Measurements from ENCODE around the gene CA9. TPM values are rescaled to one million over a fixed set of nuclear protein-coding genes. Genes with fewer than 3 reads are reported as not detected.

CA9 gene
- total and polyA plus RNA-seq, 9 of the 15 experiments (the other 6 are each of a cell fraction or from before 2014, with no cell fraction given), result 0.15 to 10.6 (median 0.60) TPM; not detected in 4

DNA sequence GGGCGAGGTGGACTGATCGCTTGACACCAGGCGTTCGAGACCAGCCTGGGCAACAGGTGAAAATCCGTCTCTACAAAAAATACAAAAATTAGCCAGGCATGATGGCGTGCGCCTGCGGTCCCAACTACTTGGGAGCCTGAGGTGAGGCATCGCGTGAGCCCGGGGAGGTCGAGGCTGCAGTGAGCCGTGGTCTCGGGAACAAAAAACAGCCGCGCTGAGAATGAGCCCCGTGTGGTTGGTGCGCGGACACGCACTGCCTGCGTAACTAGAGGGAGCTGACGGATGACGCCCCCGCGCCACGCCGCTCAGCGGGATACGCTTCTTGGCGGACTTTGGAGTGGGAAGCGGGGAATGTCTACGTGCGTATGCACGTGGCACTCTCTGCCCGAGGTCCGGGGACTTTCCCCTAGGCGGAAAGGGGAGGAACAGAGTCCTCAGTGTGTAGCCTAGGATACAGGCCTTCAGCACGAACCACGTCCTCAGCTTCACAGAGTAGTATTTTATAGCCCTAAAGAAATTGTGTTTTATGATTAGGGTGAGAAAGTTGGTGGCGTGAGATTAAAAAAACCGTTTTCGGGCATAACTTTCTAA lies 16.1 kb upstream of the CA9 start, which contains the start of gene RMRP (continued):
- TF ChIP-seq, protein P1, sequence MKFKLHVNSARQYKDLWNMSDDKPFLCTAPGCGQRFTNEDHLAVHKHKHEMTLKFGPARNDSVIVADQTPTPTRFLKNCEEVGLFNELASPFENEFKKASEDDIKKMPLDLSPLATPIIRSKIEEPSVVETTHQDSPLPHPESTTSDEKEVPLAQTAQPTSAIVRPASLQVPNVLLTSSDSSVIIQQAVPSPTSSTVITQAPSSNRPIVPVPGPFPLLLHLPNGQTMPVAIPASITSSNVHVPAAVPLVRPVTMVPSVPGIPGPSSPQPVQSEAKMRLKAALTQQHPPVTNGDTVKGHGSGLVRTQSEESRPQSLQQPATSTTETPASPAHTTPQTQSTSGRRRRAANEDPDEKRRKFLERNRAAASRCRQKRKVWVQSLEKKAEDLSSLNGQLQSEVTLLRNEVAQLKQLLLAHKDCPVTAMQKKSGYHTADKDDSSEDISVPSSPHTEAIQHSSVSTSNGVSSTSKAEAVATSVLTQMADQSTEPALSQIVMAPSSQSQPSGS (CRISPR knock-in tag; IDR thresholded peaks at IDR 0.05), result no peak
- TF ChIP-seq, protein P2, sequence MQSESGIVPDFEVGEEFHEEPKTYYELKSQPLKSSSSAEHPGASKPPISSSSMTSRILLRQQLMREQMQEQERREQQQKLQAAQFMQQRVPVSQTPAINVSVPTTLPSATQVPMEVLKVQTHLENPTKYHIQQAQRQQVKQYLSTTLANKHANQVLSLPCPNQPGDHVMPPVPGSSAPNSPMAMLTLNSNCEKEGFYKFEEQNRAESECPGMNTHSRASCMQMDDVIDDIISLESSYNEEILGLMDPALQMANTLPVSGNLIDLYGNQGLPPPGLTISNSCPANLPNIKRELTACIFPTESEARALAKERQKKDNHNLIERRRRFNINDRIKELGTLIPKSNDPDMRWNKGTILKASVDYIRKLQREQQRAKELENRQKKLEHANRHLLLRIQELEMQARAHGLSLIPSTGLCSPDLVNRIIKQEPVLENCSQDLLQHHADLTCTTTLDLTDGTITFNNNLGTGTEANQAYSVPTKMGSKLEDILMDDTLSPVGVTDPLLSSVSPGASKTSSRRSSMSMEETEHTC (IDR thresholded peaks at IDR 0.05), result 0 out of 2 replicates have a peak, but pooled peaks have one; percentile 25
- peak; percentile 76 to 78 for TF ChIP-seq FOXK2 (conservative IDR thresholded peaks at IDR 0.05 in 1 of 2, IDR thresholded peaks at IDR 0.05 in 1 of 2; ENCODE audit: low read depth in 2 of 2)
- TF ChIP-seq HNRNPH1 (optimal IDR thresholded peaks at IDR 0.05; ENCODE audit: low read depth, low read length), result no peak
- TF ChIP-seq, protein P3, sequence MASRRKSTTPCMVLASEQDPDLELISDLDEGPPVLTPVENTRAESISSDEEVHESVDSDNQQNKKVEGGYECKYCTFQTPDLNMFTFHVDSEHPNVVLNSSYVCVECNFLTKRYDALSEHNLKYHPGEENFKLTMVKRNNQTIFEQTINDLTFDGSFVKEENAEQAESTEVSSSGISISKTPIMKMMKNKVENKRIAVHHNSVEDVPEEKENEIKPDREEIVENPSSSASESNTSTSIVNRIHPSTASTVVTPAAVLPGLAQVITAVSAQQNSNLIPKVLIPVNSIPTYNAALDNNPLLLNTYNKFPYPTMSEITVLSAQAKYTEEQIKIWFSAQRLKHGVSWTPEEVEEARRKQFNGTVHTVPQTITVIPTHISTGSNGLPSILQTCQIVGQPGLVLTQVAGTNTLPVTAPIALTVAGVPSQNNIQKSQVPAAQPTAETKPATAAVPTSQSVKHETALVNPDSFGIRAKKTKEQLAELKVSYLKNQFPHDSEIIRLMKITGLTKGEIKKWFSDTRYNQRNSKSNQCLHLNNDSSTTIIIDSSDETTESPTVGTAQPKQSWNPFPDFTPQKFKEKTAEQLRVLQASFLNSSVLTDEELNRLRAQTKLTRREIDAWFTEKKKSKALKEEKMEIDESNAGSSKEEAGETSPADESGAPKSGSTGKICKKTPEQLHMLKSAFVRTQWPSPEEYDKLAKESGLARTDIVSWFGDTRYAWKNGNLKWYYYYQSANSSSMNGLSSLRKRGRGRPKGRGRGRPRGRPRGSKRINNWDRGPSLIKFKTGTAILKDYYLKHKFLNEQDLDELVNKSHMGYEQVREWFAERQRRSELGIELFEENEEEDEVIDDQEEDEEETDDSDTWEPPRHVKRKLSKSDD (conservative IDR thresholded peaks at IDR 0.05; ENCODE audit: low read length), result no peak
- TF ChIP-seq SREBF2 (CRISPR knock-in tag; IDR thresholded peaks at IDR 0.05), result no peak
- TF ChIP-seq, protein P4, sequence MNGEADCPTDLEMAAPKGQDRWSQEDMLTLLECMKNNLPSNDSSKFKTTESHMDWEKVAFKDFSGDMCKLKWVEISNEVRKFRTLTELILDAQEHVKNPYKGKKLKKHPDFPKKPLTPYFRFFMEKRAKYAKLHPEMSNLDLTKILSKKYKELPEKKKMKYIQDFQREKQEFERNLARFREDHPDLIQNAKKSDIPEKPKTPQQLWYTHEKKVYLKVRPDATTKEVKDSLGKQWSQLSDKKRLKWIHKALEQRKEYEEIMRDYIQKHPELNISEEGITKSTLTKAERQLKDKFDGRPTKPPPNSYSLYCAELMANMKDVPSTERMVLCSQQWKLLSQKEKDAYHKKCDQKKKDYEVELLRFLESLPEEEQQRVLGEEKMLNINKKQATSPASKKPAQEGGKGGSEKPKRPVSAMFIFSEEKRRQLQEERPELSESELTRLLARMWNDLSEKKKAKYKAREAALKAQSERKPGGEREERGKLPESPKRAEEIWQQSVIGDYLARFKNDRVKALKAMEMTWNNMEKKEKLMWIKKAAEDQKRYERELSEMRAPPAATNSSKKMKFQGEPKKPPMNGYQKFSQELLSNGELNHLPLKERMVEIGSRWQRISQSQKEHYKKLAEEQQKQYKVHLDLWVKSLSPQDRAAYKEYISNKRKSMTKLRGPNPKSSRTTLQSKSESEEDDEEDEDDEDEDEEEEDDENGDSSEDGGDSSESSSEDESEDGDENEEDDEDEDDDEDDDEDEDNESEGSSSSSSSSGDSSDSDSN (IDR thresholded peaks at IDR 0.05; ENCODE audit: borderline replicate concordance in 1 of 2, low read depth in 2 of 2, low read length in 2 of 2), result peak; percentile 71 to 95; a peak in 3 of 4 replicates
- no peak for TF ChIP-seq BACH1 (tag; IDR thresholded peaks at IDR 0.05)
- TF ChIP-seq ZNF41 (CRISPR knock-in tag; conservative IDR thresholded peaks at IDR 0.05), result no peak
- no peak for TF ChIP-seq SRSF7 (optimal IDR thresholded peaks at IDR 0.05; ENCODE audit: low read depth, low read length)
- TF ChIP-seq, protein P5, sequence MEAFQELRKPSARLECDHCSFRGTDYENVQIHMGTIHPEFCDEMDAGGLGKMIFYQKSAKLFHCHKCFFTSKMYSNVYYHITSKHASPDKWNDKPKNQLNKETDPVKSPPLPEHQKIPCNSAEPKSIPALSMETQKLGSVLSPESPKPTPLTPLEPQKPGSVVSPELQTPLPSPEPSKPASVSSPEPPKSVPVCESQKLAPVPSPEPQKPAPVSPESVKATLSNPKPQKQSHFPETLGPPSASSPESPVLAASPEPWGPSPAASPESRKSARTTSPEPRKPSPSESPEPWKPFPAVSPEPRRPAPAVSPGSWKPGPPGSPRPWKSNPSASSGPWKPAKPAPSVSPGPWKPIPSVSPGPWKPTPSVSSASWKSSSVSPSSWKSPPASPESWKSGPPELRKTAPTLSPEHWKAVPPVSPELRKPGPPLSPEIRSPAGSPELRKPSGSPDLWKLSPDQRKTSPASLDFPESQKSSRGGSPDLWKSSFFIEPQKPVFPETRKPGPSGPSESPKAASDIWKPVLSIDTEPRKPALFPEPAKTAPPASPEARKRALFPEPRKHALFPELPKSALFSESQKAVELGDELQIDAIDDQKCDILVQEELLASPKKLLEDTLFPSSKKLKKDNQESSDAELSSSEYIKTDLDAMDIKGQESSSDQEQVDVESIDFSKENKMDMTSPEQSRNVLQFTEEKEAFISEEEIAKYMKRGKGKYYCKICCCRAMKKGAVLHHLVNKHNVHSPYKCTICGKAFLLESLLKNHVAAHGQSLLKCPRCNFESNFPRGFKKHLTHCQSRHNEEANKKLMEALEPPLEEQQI (IDR thresholded peaks at IDR 0.05), result no peak
- TF ChIP-seq TAF1 (IDR thresholded peaks at IDR 0.05; ENCODE audit: control insufficient read depth, extremely low read depth, insufficient read depth, low read length, severe bottlenecking), result peak; percentile 27
- TF ChIP-seq FOXJ3 (CRISPR knock-in tag; IDR thresholded peaks at IDR 0.05), result no peak
- TF ChIP-seq, protein P6, sequence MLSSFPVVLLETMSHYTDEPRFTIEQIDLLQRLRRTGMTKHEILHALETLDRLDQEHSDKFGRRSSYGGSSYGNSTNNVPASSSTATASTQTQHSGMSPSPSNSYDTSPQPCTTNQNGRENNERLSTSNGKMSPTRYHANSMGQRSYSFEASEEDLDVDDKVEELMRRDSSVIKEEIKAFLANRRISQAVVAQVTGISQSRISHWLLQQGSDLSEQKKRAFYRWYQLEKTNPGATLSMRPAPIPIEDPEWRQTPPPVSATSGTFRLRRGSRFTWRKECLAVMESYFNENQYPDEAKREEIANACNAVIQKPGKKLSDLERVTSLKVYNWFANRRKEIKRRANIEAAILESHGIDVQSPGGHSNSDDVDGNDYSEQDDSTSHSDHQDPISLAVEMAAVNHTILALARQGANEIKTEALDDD (IDR thresholded peaks at IDR 0.05), result no peak
- TF ChIP-seq ZNF507 (tag; conservative IDR thresholded peaks at IDR 0.05), result no peak

Measured in K562 (cell line).